Ishikawa (cell line): ENCODE results near the gene KSR2.

Experiments used
- EP300 ChIP-seq: IDR thresholded peaks from 2 replicates; pipeline ENCODE4 v1.6.1; 2012; ENCODE audit warnings: borderline replicate concordance
- TCF12 ChIP-seq: IDR thresholded peaks from 2 replicates; pipeline ENCODE4 v1.6.1; 2012; ENCODE audit warnings: low read depth

- no peak for TF ChIP-seq EP300
- TF ChIP-seq TCF12 = no peak
Observed at GRCh38 chr12:117466677-117467362, 502.0 kb downstream of the KSR2 start.
